Measurements from ENCODE around the gene TGM6.

- no peak for TF ChIP-seq CTCF (optimal IDR thresholded peaks at IDR 0.05 in 1 of 3, IDR thresholded peaks at IDR 0.05 in 1 of 3, conservative IDR thresholded peaks at IDR 0.05 in 1 of 3; ENCODE audit: extremely low read depth in 1 of 3, insufficient read depth in 2 of 3, low read length in 3 of 3)
- no peak for TF ChIP-seq EZH2 (IDR thresholded peaks at IDR 0.05; ENCODE audit: low read length)
These were observed 48.0 kb upstream of the TGM6 start for GRCh38 chr20:2332711-2333110.

Measured in keratinocyte (primary cell).